SK-N-SH (cell line): Measurements from ENCODE around the gene DENND2D. TPM values are rescaled to one million over a fixed set of nuclear protein-coding genes. Genes with fewer than 3 reads are reported as not detected.
A peak's percentile ranks its signal among the peaks of the same experiment; 100 is the strongest.

Experiments
- CTCF ChIA-PET: fragments of 300-600, 350-600 bp; formaldehyde crosslinking; extraction: SDS; loops from one replicate; lab custom pipeline; 2021; lab: Yijun Ruan, JAX
- POLR2A ChIA-PET: fragments of 350-600 bp; sonication (Branson Sonifier 250); formaldehyde crosslinking; extraction: SDS; loops from one replicate; lab custom pipeline; 2020; ENCODE audit warnings: antibody characterized with exemption, inconsistent platforms; lab: Yijun Ruan, JAX
- DNase-seq: peaks from one replicate; pipeline ENCODE4 v3.0.0; 2012
- H2AFZ ChIP-seq: fragments of 200-600 bp; sonication (generic); 2 replicates; pipeline ENCODE4 v1.8.1; 2016; ENCODE audit warnings: antibody characterized with exemption, mild to moderate bottlenecking, low read depth
- H3F3A ChIP-seq: fragments of 200-600 bp; sonication (generic); replicated peaks from 2 replicates; pipeline ENCODE3; 2016; ENCODE audit warnings: antibody characterized with exemption, mild to moderate bottlenecking; ENCODE audit not compliant: insufficient read depth
- H3K27ac ChIP-seq, 2 experiments: fragments of 200-500 bp in 1 of 2; fragments of 200-600 bp in 1 of 2; sonication (Bioruptor generic) in 1 of 2; sonication (generic), shearing (Covaris generic) in 1 of 2; 2 replicates each; pipeline versions ENCODE4 v1.5.1 to v1.6.1; 2014 to 2016; ENCODE audit warnings: low read depth in 2 of 2, inconsistent platforms in 1 of 2, low read length in 1 of 2, mild to moderate bottlenecking in 1 of 2, mixed read lengths in 1 of 2
- H3K27me3 ChIP-seq: fragments of 200-600 bp; sonication (generic), shearing (Covaris generic); 2 replicates; pipeline ENCODE4 v1.6.1; 2016; ENCODE audit warnings: mixed run types; ENCODE audit not compliant: insufficient read depth
- H3K36me3 ChIP-seq, 2 experiments: fragments of 200-500 bp in 1 of 2; fragments of 200-600 bp in 1 of 2; sonication (Bioruptor generic) in 1 of 2; sonication (generic) in 1 of 2; replicated peaks in 1 of 2; 2 replicates each; pipeline versions ENCODE3 to v1.5.1; 2014 to 2016; ENCODE audit warnings: low read length in 1 of 2, mild to moderate bottlenecking in 1 of 2; ENCODE audit not compliant: insufficient read depth in 2 of 2, control insufficient read depth in 1 of 2
- H3K4me1 ChIP-seq, 2 experiments: fragments of 200-500 bp in 1 of 2; fragments of 200-600 bp in 1 of 2; sonication (Bioruptor generic) in 1 of 2; sonication (generic), shearing (Covaris generic) in 1 of 2; 2 replicates each; pipeline versions ENCODE4 v1.5.1 to v1.6.1; 2014 to 2016; ENCODE audit warnings: low read depth in 1 of 2, low read length in 1 of 2, mixed run types in 1 of 2; ENCODE audit not compliant: insufficient read depth in 2 of 2, control insufficient read depth in 1 of 2
- H3K4me2 ChIP-seq: fragments of 200-600 bp; sonication (generic), shearing (Covaris generic); 2 replicates; pipeline ENCODE4 v1.6.1; 2017; ENCODE audit warnings: mixed run types
- H3K4me3 ChIP-seq, 2 experiments: fragments of 200-500 bp in 1 of 2; fragments of 200-600 bp in 1 of 2; sonication (Bioruptor generic) in 1 of 2; sonication (generic), shearing (Covaris generic) in 1 of 2; 2 replicates each; pipeline versions ENCODE4 v1.5.1 to v1.8.1; 2014 to 2016; ENCODE audit warnings: low read depth in 2 of 2, inconsistent platforms in 1 of 2, low read length in 1 of 2, mild to moderate bottlenecking in 1 of 2, mixed read lengths in 1 of 2, moderate library complexity in 1 of 2
- H3K79me2 ChIP-seq: fragments of 200-600 bp; sonication (generic); 2 replicates; pipeline ENCODE4 v1.8.1; 2017; ENCODE audit warnings: mild to moderate bottlenecking; ENCODE audit not compliant: insufficient read depth
- H3K9ac ChIP-seq: fragments of 200-600 bp; sonication (generic); 2 replicates; pipeline ENCODE4 v1.6.1; 2017; ENCODE audit warnings: mixed run types
- H3K9me2 ChIP-seq: fragments of 200-600 bp; sonication (generic); 2 replicates; pipeline ENCODE4 v1.6.1; 2017; ENCODE audit warnings: mixed run types
- H3K9me3 ChIP-seq: fragments of 200-600 bp; sonication (generic); 2 replicates; pipeline ENCODE4 v1.6.1; 2017; ENCODE audit warnings: mixed run types, mild to moderate bottlenecking, moderate library complexity
- H4K20me1 ChIP-seq: fragments of 200-600 bp; sonication (generic); 2 replicates; pipeline ENCODE4 v1.6.1; 2017; ENCODE audit warnings: mild to moderate bottlenecking, mixed run types; ENCODE audit not compliant: insufficient read depth
- CHD2 ChIP-seq: fragments of 150-350 bp; IDR thresholded peaks from 2 replicates; pipeline ENCODE4 v1.6.1; 2018; ENCODE audit warnings: low read length; ENCODE audit not compliant: partially characterized antibody
- CTCF ChIP-seq: fragments of 200-600 bp; sonication (generic); IDR thresholded peaks from 2 replicates; pipeline ENCODE4 v1.6.1; 2017; ENCODE audit warnings: antibody characterized with exemption, mild to moderate bottlenecking, moderate library complexity
- ELF1 ChIP-seq: IDR thresholded peaks from 2 replicates; pipeline ENCODE4 v1.4.0; 2012
- EZH2phosphoT487 ChIP-seq: fragments of 200-600 bp; sonication (generic); IDR thresholded peaks from 2 replicates; pipeline ENCODE4 v1.6.1; 2017; ENCODE audit warnings: low read depth, mixed run types, mild to moderate bottlenecking, antibody characterized with exemption, moderate library complexity, borderline replicate concordance
- FOXM1 ChIP-seq: IDR thresholded peaks from 2 replicates; pipeline ENCODE4 v1.4.0; 2012; ENCODE audit warnings: low read depth, mild to moderate bottlenecking
- GATA2 ChIP-seq: sonication (generic); formaldehyde crosslinking; IDR thresholded peaks from 2 replicates; pipeline ENCODE4 v1.5.0; 2020; ENCODE audit warnings: mild to moderate bottlenecking, missing genetic modification reagents
- IRF3 ChIP-seq: fragments of 150-350 bp; IDR thresholded peaks from 2 replicates; pipeline ENCODE4 v1.6.1; 2016; ENCODE audit warnings: mild to moderate bottlenecking, low read depth, low read length
- JUND ChIP-seq: IDR thresholded peaks from 2 replicates; pipeline ENCODE4 v1.4.0; 2012
- MAX ChIP-seq: IDR thresholded peaks from 2 replicates; pipeline ENCODE4 v1.4.0; 2012; ENCODE audit warnings: low read depth
- NFIC ChIP-seq: IDR thresholded peaks from 2 replicates; pipeline ENCODE4 v1.4.0; 2012; ENCODE audit warnings: borderline replicate concordance
- PBX3 ChIP-seq: IDR thresholded peaks from 2 replicates; pipeline ENCODE4; 2012
- RCOR1 ChIP-seq: fragments of 150-350 bp; IDR thresholded peaks from 2 replicates; pipeline ENCODE4 v1.6.1; 2017; ENCODE audit warnings: antibody characterized with exemption, low read length
- REST ChIP-seq: IDR thresholded peaks from 2 replicates; pipeline ENCODE4 v1.6.1; 2012; ENCODE audit warnings: mild to moderate bottlenecking, low read depth, low read length, moderate library complexity
- TCF12 ChIP-seq: IDR thresholded peaks from 2 replicates; pipeline ENCODE4 v1.4.0; 2012
- TEAD4 ChIP-seq: IDR thresholded peaks from 2 replicates; pipeline ENCODE4 v1.4.0; 2012; ENCODE audit warnings: mild to moderate bottlenecking, borderline replicate concordance; ENCODE audit not compliant: insufficient read depth
- polyA plus RNA-seq, 3 experiments: library from polyadenylated mRNA; depleted of rRNA; stranded (reverse); fragments of >200 nt; gene quantifications; 2 replicates each; pipeline ENCODE4 v1.2.3, GENCODE V29; 2012

DENND2D gene
- polyA plus RNA-seq, 1 of the 3 experiments (the other 2 are of a cell fraction): 1.3 TPM

GRCh38 chr1:111174070-111174469 is 26.4 kb downstream of the DENND2D start:
- no peaks in the 10 kb centered on the region for H3K9me3 ChIP-seq
- H3K4me1 ChIP-seq: peaks cover 0 to 14% of the 10 kb centered on the region in 2 experiments; a peak in 1 of 4 replicates
- DNase-seq: no peak
- H3K79me2 ChIP-seq: no peaks in the 10 kb centered on the region
- no peak overlapping the region for H3K9ac ChIP-seq
- peaks cover 70 to 82% of the 10 kb centered on the region in 2 experiments for H3K36me3 ChIP-seq
- no peaks in the 10 kb centered on the region for H3K9me2 ChIP-seq
- ChIA-PET POLR2A (no interaction called here), CTCF (interaction anchor here (1.4 kb wide), 1 partner anchor 13 kb away, joined by 3 read pairs; no protein-coding TSS in a partner anchor)
- H3K27me3 ChIP-seq: no peaks in the 10 kb centered on the region
- H3F3A ChIP-seq: peaks cover 6% of the 10 kb centered on the region
- no peak overlapping the region for H3K4me3 ChIP-seq
- no peak overlapping the region for H3K4me2 ChIP-seq
- H3K27ac ChIP-seq: no peak overlapping the region
- H2AFZ ChIP-seq: no peak overlapping the region
- TF ChIP-seq RCOR1 (no peak), REST (no peak), JUND (no peak), FOXM1 (no peak), IRF3 (no peak), ELF1 (no peak), MAX (no peak), PBX3 (no peak), CHD2 (no peak)
- no peaks in the 10 kb centered on the region for H4K20me1 ChIP-seq

- no peak overlapping the region for H3K4me2 ChIP-seq
- no peaks in the 10 kb centered on the region for H3K9me3 ChIP-seq
- peaks cover 6% of the 10 kb centered on the region for H3F3A ChIP-seq
- no peaks in the 10 kb centered on the region for H3K27me3 ChIP-seq
- no peak for TF ChIP-seq EZH2phosphoT487
- TF ChIP-seq TEAD4: no peak
- peak; percentile 47 for TF ChIP-seq PBX3
- TF ChIP-seq TCF12: 0 out of 2 replicates have a peak, but pooled peaks have one; percentile 21
- no peak for TF ChIP-seq GATA2
- no peak for TF ChIP-seq IRF3
- no peak for TF ChIP-seq CTCF
- TF ChIP-seq NFIC: no peak
- no peak for TF ChIP-seq ELF1
- DNase-seq: no peak
- H2AFZ ChIP-seq: no peak overlapping the region
- ChIA-PET POLR2A (no interaction called here), CTCF (no interaction called here)
- H3K9ac ChIP-seq: no peak overlapping the region
- H4K20me1 ChIP-seq: no peaks in the 10 kb centered on the region
- H3K4me3 ChIP-seq: no peak overlapping the region
- peaks cover 77 to 79% of the 10 kb centered on the region in 2 experiments for H3K36me3 ChIP-seq
- H3K4me1 ChIP-seq: peaks cover 0 to 14% of the 10 kb centered on the region in 2 experiments; a peak in 1 of 4 replicates
- peak overlapping the region in 1 of 2 experiments; percentile 10; a peak in 2 of 4 replicates for H3K27ac ChIP-seq
- no peaks in the 10 kb centered on the region for H3K9me2 ChIP-seq
- no peaks in the 10 kb centered on the region; the same call in 1 of the 2 replicates for H3K79me2 ChIP-seq
Observed at GRCh38 chr1:111172463-111172862, 28.0 kb downstream of the DENND2D start.
